ENCODE data around the gene RASIP1. TPM values are rescaled to one million over a fixed set of nuclear protein-coding genes. Genes with fewer than 3 reads are reported as not detected.

RASIP1 gene
- total and polyA plus RNA-seq, 2 of the 8 experiments (the other 6 are each of a cell fraction or from before 2014, with no cell fraction given), result 9.3 to 11.4 TPM

- 0 out of 2 replicates have a peak, but pooled peaks have one; percentile 36 for TF ChIP-seq PHF8 (conservative IDR thresholded peaks at IDR 0.05; ENCODE audit: low read depth, low read length)
- peak; percentile 8; the same call in 1 of the 2 replicates for TF ChIP-seq SP1 (IDR thresholded peaks at IDR 0.05; ENCODE audit: low read depth, low read length)
- peak; percentile 45 for TF ChIP-seq POLR2AphosphoS5 (IDR thresholded peaks at IDR 0.05; ENCODE audit: low read depth, low read length)
- TF ChIP-seq CHD2 (IDR thresholded peaks at IDR 0.05; ENCODE audit: low read length), result no peak
- TF ChIP-seq KDM1A (IDR thresholded peaks at IDR 0.05; ENCODE audit: borderline replicate concordance, low read length), result no peak
- TF ChIP-seq RAD21 (IDR thresholded peaks at IDR 0.05 in 1 of 2, conservative IDR thresholded peaks at IDR 0.05 in 1 of 2; ENCODE audit: low read depth in 2 of 2, low read length in 2 of 2), result no peak
- no peak for TF ChIP-seq SAP30 (IDR thresholded peaks at IDR 0.05; ENCODE audit: insufficient read depth, insufficient replicate concordance, low read length)
- peak in 1 of 2 experiments; percentile 62; a peak in 1 of 4 replicates for TF ChIP-seq SIN3A (conservative IDR thresholded peaks at IDR 0.05 in 1 of 2, IDR thresholded peaks at IDR 0.05 in 1 of 2; ENCODE audit: low read depth in 1 of 2, low read length in 2 of 2)
- TF ChIP-seq SIX5 (IDR thresholded peaks at IDR 0.05; ENCODE audit: low read depth, low read length), result peak; percentile 96
- TF ChIP-seq TEAD4 (IDR thresholded peaks at IDR 0.05; ENCODE audit: low read depth, low read length), result no peak
- TF ChIP-seq TAF7 (optimal IDR thresholded peaks at IDR 0.05; ENCODE audit: borderline replicate concordance, low read depth, low read length), result peak; percentile 21
- no peak for TF ChIP-seq ASH2L (IDR thresholded peaks at IDR 0.05; ENCODE audit: low read length)
- TF ChIP-seq SRF (IDR thresholded peaks at IDR 0.05; ENCODE audit: low read depth, low read length), result no peak
- no peak for TF ChIP-seq USF2 (IDR thresholded peaks at IDR 0.05; ENCODE audit: low read length)
- TF ChIP-seq EGR1 (IDR thresholded peaks at IDR 0.05; ENCODE audit: borderline replicate concordance, low read depth, low read length), result no peak
These were observed 6.5 kb upstream of the RASIP1 start, which contains the start of gene IZUMO1 (continued) for GRCh38 chr19:48746738-48747575.

Measured in H1 (cell line).